PC-9 (cell line): ENCODE measurements around the gene ITSN2. TPM values are rescaled to one million over a fixed set of nuclear protein-coding genes. Genes with fewer than 3 reads are reported as not detected.

Experiments used
- BruUV-seq: library from RNA; stranded (reverse); fragments of 400-500 nt; replicated peaks from 2 replicates; lab custom pipeline; 2021; lab: Mats Ljungman, UMichigan
- CTCF ChIA-PET: fragments of 300-600 bp; sonication (Branson Sonifier 250); formaldehyde crosslinking; loops from one replicate; lab custom pipeline; 2022; ENCODE audit warnings: antibody characterized with exemption; lab: Charles Lee
- POLR2A ChIA-PET: fragments of 300-600 bp; sonication (Branson Sonifier 250); formaldehyde crosslinking; loops from one replicate; lab custom pipeline; 2022; ENCODE audit warnings: antibody characterized with exemption; ENCODE audit not compliant: unreplicated experiment; lab: Charles Lee
- DNase-seq, 2 experiments: peaks; one replicate each; pipeline versions ENCODE4 v3.0.0 to v3.0.0-alpha.2; 2015 to 2022; ENCODE audit warnings: mixed read lengths in 1 of 2
- H2AFZ ChIP-seq: fragments of 200-600 bp; sonication (generic); 2 replicates; pipeline ENCODE4 v1.8.1; 2017; ENCODE audit warnings: antibody characterized with exemption
- H3F3A ChIP-seq: fragments of 200-600 bp; sonication (generic); 2 replicates; pipeline ENCODE4 v1.8.1; 2017; ENCODE audit warnings: antibody characterized with exemption, mild to moderate bottlenecking, low read depth; ENCODE audit not compliant: insufficient read depth
- H3K27ac ChIP-seq: fragments of 200-600 bp; sonication (generic); 2 replicates; pipeline ENCODE4 v1.6.1; 2016; ENCODE audit warnings: mixed run types
- H3K27me3 ChIP-seq: fragments of 200-600 bp; sonication (generic); 2 replicates; pipeline ENCODE4 v1.6.1; 2016; ENCODE audit warnings: low read depth, mixed run types; ENCODE audit not compliant: insufficient read depth
- H3K36me3 ChIP-seq: fragments of 200-600 bp; sonication (generic); 2 replicates; pipeline ENCODE4 v1.6.1; 2016; ENCODE audit warnings: low read depth, mixed run types
- H3K4me1 ChIP-seq: fragments of 200-600 bp; sonication (generic); replicated peaks from 2 replicates; pipeline ENCODE4 v1.6.1; 2016; ENCODE audit warnings: mixed run types; ENCODE audit not compliant: insufficient read depth
- H3K4me2 ChIP-seq: fragments of 200-600 bp; sonication (generic); 2 replicates; pipeline ENCODE4 v1.6.1; 2017; ENCODE audit warnings: mixed run types
- H3K4me3 ChIP-seq: fragments of 200-600 bp; sonication (generic); 2 replicates; pipeline ENCODE4 v1.6.1; 2016; ENCODE audit warnings: mixed run types
- H3K79me2 ChIP-seq: fragments of 200-600 bp; sonication (generic); 2 replicates; pipeline ENCODE4 v1.6.1; 2017; ENCODE audit warnings: low read depth, mixed run types
- H3K9me2 ChIP-seq: fragments of 200-600 bp; sonication (generic); 2 replicates; pipeline ENCODE4 v1.8.1; 2017; ENCODE audit warnings: mild to moderate bottlenecking; ENCODE audit not compliant: insufficient read depth
- H3K9me3 ChIP-seq: fragments of 200-600 bp; sonication (generic); 2 replicates; pipeline ENCODE4 v1.8.1; 2016; ENCODE audit warnings: low read depth; ENCODE audit not compliant: insufficient read depth
- H4K20me1 ChIP-seq: fragments of 200-600 bp; sonication (generic); 2 replicates; pipeline ENCODE4 v1.8.1; 2017; ENCODE audit not compliant: insufficient read depth
- CTCF ChIP-seq: fragments of 200-600 bp; sonication (generic); conservative IDR thresholded peaks from 2 replicates; pipeline ENCODE4 v1.6.1; 2017; ENCODE audit warnings: mixed run types, antibody characterized with exemption, mild to moderate bottlenecking, moderate library complexity
- EZH2 ChIP-seq: fragments of 200-600 bp; sonication (generic); IDR thresholded peaks from 2 replicates; pipeline ENCODE4 v1.8.0; 2017; ENCODE audit warnings: antibody characterized with exemption, low read depth
- intact Hi-C: fragments of 100-400 bp; cut with micrococcal nuclease; formaldehyde crosslinking; loops from one replicate; pipeline ENCODE4 v1.10.0; 2022; ENCODE audit not compliant: unreplicated experiment
- total RNA-seq: library from RNA; stranded (reverse); gene quantifications from 2 replicates; pipeline ENCODE4 v1.2.3, GENCODE V29; 2021

ITSN2 gene
- total RNA-seq, 1 experiment from 2014 or later: 28.4 TPM

GRCh38 chr2:24334245-24334633 lies 26.1 kb downstream of the ITSN2 start:
- Histone ChIP-seq H3F3A (no peaks in the 10 kb centered on the region), H3K9me3 (0 out of 2 replicates have a peak, but pooled peaks cover 3% of the 10 kb centered on the region), H3K4me3 (no peak overlapping the region), H3K36me3 (no peaks in the 10 kb centered on the region), H3K79me2 (peaks cover 17% of the 10 kb centered on the region; the same call in 1 of the 2 replicates), H2AFZ (no peak overlapping the region), H3K27me3 (no peaks in the 10 kb centered on the region), H3K27ac (no peak overlapping the region), H4K20me1 (0 out of 2 replicates have a peak, but pooled peaks cover 7% of the 10 kb centered on the region), H3K9me2 (no peaks in the 10 kb centered on the region), H3K4me1 (no peaks in the 10 kb centered on the region), H3K4me2 (no peak overlapping the region)
- ChIA-PET POLR2A (interaction anchor here (0.7 kb wide), 1 partner anchor 26 kb away, joined by 11 read pairs; the partner anchor contains the start of gene ITSN2), CTCF (no interaction called here)
- no TSS peak for BruUV-seq
- intact Hi-C loops: no loop called here
- DNase-seq: peak; percentile 6 to 38
- TF ChIP-seq EZH2: no peak
- TF ChIP-seq CTCF: no peak

- H2AFZ ChIP-seq: no peak overlapping the region
- H3K79me2 ChIP-seq: peaks cover 12% of the 10 kb centered on the region; the same call in 1 of the 2 replicates
- POLR2A ChIA-PET: no interaction called here
- CTCF ChIA-PET: no interaction called here
- H3K36me3 ChIP-seq: no peaks in the 10 kb centered on the region
- no peak overlapping the region for H3K27ac ChIP-seq
- intact Hi-C loops: no loop called here
- H3K4me2 ChIP-seq: no peak overlapping the region
- H3K9me2 ChIP-seq: no peaks in the 10 kb centered on the region
- TF ChIP-seq EZH2 (no peak), CTCF (no peak)
- no TSS peak for BruUV-seq
- H4K20me1 ChIP-seq: 0 out of 2 replicates have a peak, but pooled peaks cover 7% of the 10 kb centered on the region
- H3K27me3 ChIP-seq: no peaks in the 10 kb centered on the region
- H3K4me3 ChIP-seq: no peak overlapping the region
- no peak for DNase-seq
- H3F3A ChIP-seq: no peaks in the 10 kb centered on the region
- no peaks in the 10 kb centered on the region for H3K4me1 ChIP-seq
- 0 out of 2 replicates have a peak, but pooled peaks cover 3% of the 10 kb centered on the region for H3K9me3 ChIP-seq
Observed at GRCh38 chr2:24332791-24333540, 27.4 kb downstream of the ITSN2 start.

- Histone ChIP-seq H3K79me2 (peaks cover 8% of the 10 kb centered on the region; the same call in 1 of the 2 replicates), H3K4me2 (no peak overlapping the region), H3F3A (no peaks in the 10 kb centered on the region), H3K36me3 (no peaks in the 10 kb centered on the region), H4K20me1 (0 out of 2 replicates have a peak, but pooled peaks cover 7% of the 10 kb centered on the region), H3K27ac (no peak overlapping the region), H3K4me1 (no peaks in the 10 kb centered on the region), H2AFZ (no peak overlapping the region), H3K4me3 (no peak overlapping the region), H3K9me3 (no peaks in the 10 kb centered on the region), H3K27me3 (no peaks in the 10 kb centered on the region), H3K9me2 (no peaks in the 10 kb centered on the region)
- POLR2A ChIA-PET: no interaction called here
- intact Hi-C loops: no loop called here
- BruUV-seq: no TSS peak
- DNase-seq: no peak
- CTCF ChIA-PET: no interaction called here
- TF ChIP-seq EZH2: no peak
- no peak for TF ChIP-seq CTCF
Observed at GRCh38 chr2:24330161-24330560, 30.2 kb downstream of the ITSN2 start.
